ENCODE results near the gene PTPN20. TPM values are rescaled to one million over a fixed set of nuclear protein-coding genes. Genes with fewer than 3 reads are reported as not detected.

The PTPN20 gene
- total RNA-seq, 6 experiments from 2014 or later = not detected

DNA sequence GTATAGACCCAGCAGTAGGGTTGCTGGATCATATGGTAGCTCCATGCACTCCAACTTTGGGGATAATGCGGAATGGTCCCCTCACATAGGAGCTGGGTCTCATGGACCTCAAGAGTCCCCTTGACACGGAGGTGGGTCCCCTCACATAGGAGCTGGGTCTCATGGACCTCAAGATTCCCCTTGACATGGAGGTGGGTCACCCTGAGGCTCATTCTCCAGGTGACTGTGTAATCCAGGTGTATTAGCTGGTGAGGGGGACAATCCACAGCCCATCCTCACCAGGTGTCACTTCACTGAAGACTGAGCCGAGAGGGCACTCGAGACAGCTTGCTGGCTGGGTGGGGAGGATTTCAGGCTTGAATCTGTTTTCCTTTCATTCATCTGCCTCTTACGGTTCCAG lies 121.9 kb downstream of the PTPN20 start:
- peaks cover 18% of the 10 kb centered on the region for H3K4me1 Mint-ChIP-seq (ENCODE audit: low read depth)
- H3K27ac Mint-ChIP-seq = no peak overlapping the region
- no peaks in the 10 kb centered on the region for H3K9me3 Mint-ChIP-seq
- no peaks in the 10 kb centered on the region for H3K36me3 Mint-ChIP-seq (ENCODE audit: low read depth)
- no peak overlapping the region for H3K4me3 Mint-ChIP-seq
- peaks cover 35% of the 10 kb centered on the region for H3K27me3 Mint-ChIP-seq (ENCODE audit: insufficient read depth)
- TF ChIP-seq, protein P1, sequence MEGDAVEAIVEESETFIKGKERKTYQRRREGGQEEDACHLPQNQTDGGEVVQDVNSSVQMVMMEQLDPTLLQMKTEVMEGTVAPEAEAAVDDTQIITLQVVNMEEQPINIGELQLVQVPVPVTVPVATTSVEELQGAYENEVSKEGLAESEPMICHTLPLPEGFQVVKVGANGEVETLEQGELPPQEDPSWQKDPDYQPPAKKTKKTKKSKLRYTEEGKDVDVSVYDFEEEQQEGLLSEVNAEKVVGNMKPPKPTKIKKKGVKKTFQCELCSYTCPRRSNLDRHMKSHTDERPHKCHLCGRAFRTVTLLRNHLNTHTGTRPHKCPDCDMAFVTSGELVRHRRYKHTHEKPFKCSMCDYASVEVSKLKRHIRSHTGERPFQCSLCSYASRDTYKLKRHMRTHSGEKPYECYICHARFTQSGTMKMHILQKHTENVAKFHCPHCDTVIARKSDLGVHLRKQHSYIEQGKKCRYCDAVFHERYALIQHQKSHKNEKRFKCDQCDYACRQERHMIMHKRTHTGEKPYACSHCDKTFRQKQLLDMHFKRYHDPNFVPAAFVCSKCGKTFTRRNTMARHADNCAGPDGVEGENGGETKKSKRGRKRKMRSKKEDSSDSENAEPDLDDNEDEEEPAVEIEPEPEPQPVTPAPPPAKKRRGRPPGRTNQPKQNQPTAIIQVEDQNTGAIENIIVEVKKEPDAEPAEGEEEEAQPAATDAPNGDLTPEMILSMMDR (IDR thresholded peaks at IDR 0.05) = no peak
- DNase-seq = no peak

DNA sequence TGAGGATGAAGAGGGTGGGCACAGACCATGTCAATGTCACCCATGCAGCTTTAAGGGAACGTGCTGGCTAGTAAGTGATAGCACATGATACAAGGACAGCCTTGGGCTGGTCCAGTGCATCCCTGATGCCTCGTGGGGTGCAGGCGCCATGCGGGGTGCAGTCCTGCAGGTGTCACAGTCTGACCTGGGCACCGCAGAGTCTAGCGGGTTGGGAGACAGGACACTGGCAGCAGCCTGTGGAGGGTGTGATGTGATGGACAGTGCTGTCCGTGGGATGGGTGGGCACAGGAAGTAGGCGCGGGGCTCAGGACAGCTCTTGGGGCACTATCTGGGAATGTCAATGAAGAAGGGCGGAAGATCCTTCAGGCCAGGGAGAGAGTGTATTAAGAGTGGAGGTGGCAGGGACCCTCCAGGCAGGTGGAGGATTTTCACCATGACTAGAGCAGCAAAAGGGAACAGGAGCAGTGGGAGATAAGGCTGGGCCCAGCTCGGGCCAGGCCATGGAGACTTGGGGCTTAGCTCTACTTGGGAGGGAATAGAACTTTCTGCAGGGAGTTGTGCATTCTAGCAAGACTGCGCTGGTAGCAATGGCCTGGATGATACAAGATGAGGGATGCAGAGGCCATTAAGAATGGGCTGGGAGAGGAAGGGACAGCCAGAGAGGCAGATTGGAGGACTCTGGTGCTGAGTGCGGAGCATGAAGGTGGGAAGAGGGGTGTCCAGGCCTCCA lies 122.5 kb downstream of the PTPN20 start:
- no peak overlapping the region for H3K4me3 Mint-ChIP-seq
- no peaks in the 10 kb centered on the region for H3K36me3 Mint-ChIP-seq (ENCODE audit: low read depth)
- peaks cover 41% of the 10 kb centered on the region for H3K27me3 Mint-ChIP-seq (ENCODE audit: insufficient read depth)
- no peak for DNase-seq
- no peak overlapping the region for H3K27ac Mint-ChIP-seq
- peaks cover 18% of the 10 kb centered on the region for H3K4me1 Mint-ChIP-seq (ENCODE audit: low read depth)
- TF ChIP-seq, protein P1 (IDR thresholded peaks at IDR 0.05) = no peak
- H3K9me3 Mint-ChIP-seq = no peaks in the 10 kb centered on the region

DNA sequence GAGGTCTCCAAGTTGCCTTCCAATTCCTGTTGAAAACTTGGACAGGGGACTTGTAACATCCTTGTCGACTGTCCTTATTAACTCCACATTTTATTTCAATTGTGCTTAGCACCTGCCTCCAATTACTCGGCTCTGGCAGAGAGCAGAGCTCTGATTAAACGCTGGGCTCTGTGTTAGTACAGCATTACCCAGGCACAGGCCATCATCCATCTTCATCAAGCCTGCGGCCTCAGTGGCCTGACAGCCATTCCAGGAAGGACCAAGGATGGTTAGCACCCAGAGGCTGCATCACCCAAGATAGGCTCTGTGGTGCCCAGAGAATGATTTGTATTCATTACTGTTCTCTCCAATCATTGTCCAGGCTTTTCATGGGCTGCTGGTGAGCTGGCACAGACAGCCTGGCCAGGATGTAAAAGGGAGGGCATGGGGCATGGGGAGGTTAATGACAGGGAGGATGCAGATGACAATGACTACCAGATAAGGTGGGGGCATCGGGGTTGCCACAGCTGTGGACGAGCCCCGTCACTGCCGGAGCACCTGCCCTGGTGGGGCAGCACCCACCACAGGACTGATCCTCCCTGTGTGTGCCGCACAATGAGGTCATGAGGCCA lies 123.3 kb downstream of the PTPN20 start:
- no peak for DNase-seq
- peaks cover 42% of the 10 kb centered on the region for H3K27me3 Mint-ChIP-seq (ENCODE audit: insufficient read depth)
- no peaks in the 10 kb centered on the region for H3K36me3 Mint-ChIP-seq (ENCODE audit: low read depth)
- no peak overlapping the region for H3K4me3 Mint-ChIP-seq
- TF ChIP-seq, protein P1 (IDR thresholded peaks at IDR 0.05) = no peak
- H3K4me1 Mint-ChIP-seq (ENCODE audit: low read depth) = peaks cover 18% of the 10 kb centered on the region
- H3K27ac Mint-ChIP-seq = no peak overlapping the region
- H3K9me3 Mint-ChIP-seq = no peaks in the 10 kb centered on the region

DNA sequence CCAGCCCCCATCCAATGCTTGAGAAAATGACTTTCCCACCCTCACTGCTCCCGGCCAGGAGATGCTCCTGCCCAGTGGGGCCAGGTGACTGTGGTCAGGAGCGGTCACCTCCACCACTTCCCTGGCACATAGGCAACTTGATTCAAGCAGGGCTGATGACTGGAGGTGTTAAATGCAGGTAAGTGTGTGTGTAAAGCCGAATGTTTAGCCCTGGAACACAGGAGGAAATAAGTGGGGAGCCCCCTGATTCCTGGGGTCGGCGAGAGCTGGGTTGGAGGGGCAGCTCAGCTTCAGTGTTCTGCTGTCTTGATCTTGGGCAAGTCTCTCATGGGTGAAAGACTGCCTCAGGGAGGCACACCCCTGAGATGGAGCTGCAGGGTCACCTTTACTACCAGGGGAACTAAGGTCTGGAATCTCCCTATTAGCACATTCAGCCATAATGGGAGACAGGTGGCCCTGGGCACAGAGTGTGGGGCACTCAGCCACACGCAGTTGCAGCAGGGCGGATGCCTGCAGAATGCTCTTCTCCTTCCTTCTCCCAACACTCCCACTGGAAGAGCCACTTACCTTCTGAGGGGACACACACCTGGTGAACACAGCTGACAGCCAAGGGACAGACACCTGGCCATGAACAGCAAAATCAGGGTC lies 124.1 kb downstream of the PTPN20 start:
- TF ChIP-seq, protein P1 (IDR thresholded peaks at IDR 0.05) = no peak
- no peak overlapping the region for H3K27ac Mint-ChIP-seq
- peaks cover 42% of the 10 kb centered on the region for H3K27me3 Mint-ChIP-seq (ENCODE audit: insufficient read depth)
- DNase-seq = no peak
- H3K9me3 Mint-ChIP-seq = no peaks in the 10 kb centered on the region
- H3K36me3 Mint-ChIP-seq (ENCODE audit: low read depth) = no peaks in the 10 kb centered on the region
- H3K4me3 Mint-ChIP-seq = no peak overlapping the region
- peaks cover 18% of the 10 kb centered on the region for H3K4me1 Mint-ChIP-seq (ENCODE audit: low read depth)

DNA sequence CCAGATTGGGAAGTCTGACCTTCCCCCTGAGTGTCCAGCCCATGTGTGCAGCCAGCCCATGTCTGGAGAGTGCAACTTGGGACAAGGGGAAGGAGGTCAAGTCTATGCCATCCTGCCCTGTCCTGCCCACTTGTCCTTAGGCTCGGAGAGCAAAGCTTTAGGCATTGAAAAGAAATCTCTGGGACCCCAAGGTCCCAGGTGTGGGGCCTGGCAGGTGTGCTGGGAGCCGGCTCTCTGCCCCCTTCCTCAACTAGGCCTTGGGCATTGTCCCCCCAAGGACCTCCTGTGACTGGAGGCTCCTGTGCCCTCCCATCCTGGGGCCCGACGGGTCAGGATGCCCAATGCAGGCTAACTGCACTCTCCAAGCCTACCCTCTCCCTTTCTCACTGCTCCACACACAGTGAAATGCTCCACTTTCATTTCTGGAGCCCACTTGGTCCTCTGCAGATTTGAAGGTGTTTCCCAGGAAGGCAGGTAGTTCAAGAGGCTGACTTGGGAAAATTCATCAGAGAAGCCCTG lies 124.7 kb downstream of the PTPN20 start:
- no peaks in the 10 kb centered on the region for H3K9me3 Mint-ChIP-seq
- no peak overlapping the region for H3K27ac Mint-ChIP-seq
- H3K4me1 Mint-ChIP-seq (ENCODE audit: low read depth) = peaks cover 14% of the 10 kb centered on the region
- no peak overlapping the region for H3K4me3 Mint-ChIP-seq
- H3K36me3 Mint-ChIP-seq (ENCODE audit: low read depth) = no peaks in the 10 kb centered on the region
- peaks cover 44% of the 10 kb centered on the region for H3K27me3 Mint-ChIP-seq (ENCODE audit: insufficient read depth)
- no peak for DNase-seq
- TF ChIP-seq, protein P1 (IDR thresholded peaks at IDR 0.05) = no peak

Measured in HFFc6 (cell line).